IPS DF 6.9 (cell line): Measurements from ENCODE around the gene TNFRSF13B.

ENCODE experiments used
- DNase-seq: peaks from one replicate; pipeline ENCODE4 v3.0.0-alpha.2; 2013; ENCODE audit warnings: low read depth, low spot score
- H3K27ac ChIP-seq: one replicate; pipeline ENCODE4 v1.5.1; 2013; ENCODE audit warnings: low read length, control low read depth
- H3K27me3 ChIP-seq: 2 replicates; pipeline ENCODE4 v1.6.1; 2013; ENCODE audit warnings: mild to moderate bottlenecking, low read length; ENCODE audit not compliant: control insufficient read depth, insufficient read depth
- H3K36me3 ChIP-seq: 2 replicates; pipeline ENCODE4 v1.6.1; 2013; ENCODE audit warnings: low read length; ENCODE audit not compliant: control insufficient read depth, insufficient read depth
- H3K4me1 ChIP-seq: 2 replicates; pipeline ENCODE4 v1.6.1; 2013; ENCODE audit warnings: low read length; ENCODE audit not compliant: control insufficient read depth, insufficient read depth
- H3K4me3 ChIP-seq: 2 replicates; pipeline ENCODE4 v1.5.1; 2013; ENCODE audit warnings: mild to moderate bottlenecking, low read length
- H3K9me3 ChIP-seq: 2 replicates; pipeline ENCODE4 v1.6.1; 2013; ENCODE audit warnings: low read length, inconsistent platforms; ENCODE audit not compliant: control insufficient read depth, insufficient read depth
- WGBS: extraction: QIAGEN DNeasy Blood & Tissue Kit; methylation state at CpG from one replicate; pipeline ENCODE4 v1.1.7; 2013; ENCODE audit warnings: mixed read lengths, missing lambda C conversion rate; ENCODE audit not compliant: insufficient read length, insufficient coverage; 5-methylcytosine and 5-hydroxymethylcytosine counted together

The TNFRSF13B gene

DNA sequence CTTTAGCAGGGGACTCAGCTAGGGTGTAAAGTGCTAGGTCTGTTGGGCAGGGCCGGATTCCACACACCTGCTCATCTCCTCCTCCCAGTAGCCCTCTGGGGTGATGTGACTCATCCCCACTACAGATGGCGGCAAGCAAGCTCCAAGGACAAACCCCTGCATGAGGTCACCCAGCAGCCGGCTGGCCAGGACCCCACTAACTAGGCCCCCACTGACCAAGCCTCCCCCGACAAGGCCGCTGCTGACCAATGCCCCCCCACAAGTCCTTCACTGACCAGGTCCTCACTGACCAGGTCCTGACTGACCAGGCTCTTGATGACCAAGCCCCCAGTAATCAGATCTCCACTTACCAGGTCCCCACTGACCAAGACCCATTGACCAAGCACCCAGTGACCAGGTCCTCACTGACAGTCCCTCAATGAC is 36.7 kb downstream of the TNFRSF13B start:
- no CpG with 5 or more reads among the region's 5 CpGs for WGBS
- H3K27me3 ChIP-seq = no peaks in the 10 kb centered on the region

DNA sequence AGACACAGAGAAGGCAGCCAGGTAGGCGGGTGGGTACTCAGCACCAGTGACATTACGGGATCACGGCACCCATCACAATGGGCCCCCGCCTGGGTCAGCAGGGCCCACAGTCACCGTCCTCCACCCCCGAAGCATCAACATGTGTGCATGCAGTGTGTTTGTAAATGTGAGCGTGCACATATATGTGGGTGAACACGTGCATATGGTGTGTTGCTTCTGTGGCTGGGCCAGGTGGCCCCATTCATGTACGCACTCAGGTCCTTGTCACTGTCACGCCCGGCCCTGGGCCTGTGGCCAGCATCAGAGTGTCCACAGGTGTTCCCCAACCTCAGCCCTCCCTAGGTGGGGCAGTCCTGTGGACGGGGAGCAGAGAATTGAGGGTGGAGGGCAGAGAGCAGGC is 37.1 kb downstream of the TNFRSF13B start:
- Histone ChIP-seq H3K9me3 (no peaks in the 10 kb centered on the region), H3K27ac (no peak overlapping the region), H3K27me3 (no peaks in the 10 kb centered on the region), H3K36me3 (no peaks in the 10 kb centered on the region), H3K4me3 (no peak overlapping the region), H3K4me1 (no peaks in the 10 kb centered on the region; the same call in 1 of the 2 replicates)
- DNase-seq = no peak
- no CpG with 5 or more reads among the region's 12 CpGs for WGBS

More for the DNA sequence above, 36.7 kb downstream of the TNFRSF13B start:
- no peak for DNase-seq
- Histone ChIP-seq H3K4me3 (no peak overlapping the region), H3K36me3 (no peaks in the 10 kb centered on the region), H3K4me1 (no peaks in the 10 kb centered on the region; the same call in 1 of the 2 replicates), H3K27ac (no peak overlapping the region), H3K9me3 (no peaks in the 10 kb centered on the region)

DNA sequence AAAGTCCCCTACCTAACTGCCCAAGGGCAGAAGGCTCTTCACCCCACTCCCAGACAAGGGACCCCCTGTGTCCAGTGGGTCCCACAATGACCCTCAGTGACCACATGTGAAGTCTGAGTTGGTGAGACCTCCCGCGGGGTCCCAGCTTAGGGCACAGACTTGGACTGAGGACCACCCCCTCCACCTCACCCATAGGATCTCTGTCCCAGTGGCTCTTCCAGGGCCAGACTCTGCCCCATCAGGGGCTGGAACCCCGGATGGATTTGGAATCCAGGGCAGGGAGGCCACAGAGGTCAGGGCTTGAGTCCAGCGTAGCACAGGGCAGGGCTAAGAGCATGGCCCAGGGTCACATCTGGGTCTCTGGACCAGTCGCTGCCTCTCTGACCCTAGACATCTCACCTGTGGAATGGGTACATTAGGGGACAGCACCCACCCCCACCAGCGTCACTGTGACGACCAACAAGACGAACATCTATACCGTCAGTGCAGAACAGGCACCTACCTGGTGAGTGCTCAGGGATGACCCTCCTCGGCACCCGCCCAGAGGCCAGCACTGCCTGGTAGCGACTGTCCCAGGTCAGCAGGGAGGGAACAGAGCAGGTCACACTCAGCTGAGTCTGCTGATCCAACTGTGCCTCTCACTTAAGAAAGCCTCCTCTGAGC is 37.7 kb downstream of the TNFRSF13B start:
- WGBS = no CpG with 5 or more reads among the region's 12 CpGs
- no peak overlapping the region for H3K4me3 ChIP-seq
- DNase-seq = no peak

DNA sequence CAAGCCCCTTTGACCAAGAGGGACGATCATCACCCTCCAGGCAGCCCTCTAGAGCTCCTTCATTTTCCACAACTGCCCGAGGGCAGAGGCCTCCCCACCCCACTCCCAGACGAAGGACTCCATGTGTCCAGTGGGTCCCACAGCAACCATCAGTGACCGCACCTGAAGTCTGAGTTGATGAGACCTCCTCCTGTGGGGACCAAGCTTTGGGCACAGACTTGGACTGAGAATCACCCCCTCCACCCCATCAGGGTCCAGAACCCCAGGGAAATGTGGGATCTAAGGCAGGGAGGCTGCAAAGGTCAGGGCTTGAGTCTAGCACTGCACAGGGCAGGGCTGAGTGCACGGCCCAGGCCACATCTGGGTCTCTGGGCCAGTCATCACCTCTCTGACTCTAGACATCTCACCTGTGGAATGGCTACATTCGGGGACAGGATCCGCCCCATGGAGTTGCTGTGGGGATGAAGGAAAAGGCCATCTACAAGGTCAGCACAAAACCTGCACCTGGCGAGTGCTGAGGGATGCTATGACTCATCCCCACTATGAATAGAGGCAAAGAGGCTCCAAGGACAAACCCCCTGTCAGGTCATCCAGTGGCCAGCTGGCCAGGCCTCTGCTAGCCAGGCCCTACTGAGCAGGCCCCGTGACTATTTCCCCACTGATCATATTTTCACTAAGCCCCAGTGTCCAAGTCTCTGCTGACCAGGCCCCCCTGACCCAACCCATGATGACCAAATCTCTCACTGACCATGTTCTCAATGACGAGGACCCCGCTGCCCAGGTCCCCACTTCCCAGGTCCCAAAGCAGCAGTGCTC is 38.4 kb downstream of the TNFRSF13B start:
- Histone ChIP-seq H3K4me1 (no peaks in the 10 kb centered on the region; the same call in 1 of the 2 replicates), H3K9me3 (no peaks in the 10 kb centered on the region), H3K27ac (no peak overlapping the region), H3K36me3 (no peaks in the 10 kb centered on the region), H3K27me3 (no peaks in the 10 kb centered on the region), H3K4me3 (no peak overlapping the region)
- DNase-seq = no peak
- no CpG with 5 or more reads among the region's 11 CpGs for WGBS

More for the DNA sequence above, 37.7 kb downstream of the TNFRSF13B start:
- Histone ChIP-seq H3K27ac (no peak overlapping the region), H3K4me1 (no peaks in the 10 kb centered on the region; the same call in 1 of the 2 replicates), H3K27me3 (no peaks in the 10 kb centered on the region), H3K36me3 (no peaks in the 10 kb centered on the region), H3K9me3 (no peaks in the 10 kb centered on the region)

DNA sequence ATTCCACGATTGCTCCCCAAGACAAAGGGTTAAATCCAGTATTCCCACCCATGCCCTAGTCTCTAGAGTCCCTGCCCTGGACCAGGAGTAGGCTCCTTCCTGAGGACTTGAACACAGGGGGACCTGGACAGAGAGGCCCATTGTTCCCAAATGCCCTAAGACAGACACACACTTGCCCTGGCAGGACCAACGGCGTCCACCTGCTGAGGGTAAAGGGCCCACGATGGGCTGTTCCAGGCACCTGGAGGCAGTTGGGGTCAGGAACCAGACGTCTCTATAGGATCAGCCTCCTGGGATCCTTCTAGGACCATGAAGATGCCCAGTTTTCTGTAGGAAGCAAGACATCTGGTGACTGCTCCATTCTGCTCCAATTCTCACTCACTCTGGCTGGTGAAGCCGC is 39.3 kb downstream of the TNFRSF13B start:
- Histone ChIP-seq H3K4me1 (no peaks in the 10 kb centered on the region; the same call in 1 of the 2 replicates), H3K27me3 (no peaks in the 10 kb centered on the region), H3K27ac (no peak overlapping the region), H3K4me3 (no peak overlapping the region), H3K9me3 (no peaks in the 10 kb centered on the region), H3K36me3 (no peaks in the 10 kb centered on the region)
- whole genome bisulfite sequencing = no CpG with 5 or more reads among the region's 6 CpGs
- no peak for DNase-seq

DNA sequence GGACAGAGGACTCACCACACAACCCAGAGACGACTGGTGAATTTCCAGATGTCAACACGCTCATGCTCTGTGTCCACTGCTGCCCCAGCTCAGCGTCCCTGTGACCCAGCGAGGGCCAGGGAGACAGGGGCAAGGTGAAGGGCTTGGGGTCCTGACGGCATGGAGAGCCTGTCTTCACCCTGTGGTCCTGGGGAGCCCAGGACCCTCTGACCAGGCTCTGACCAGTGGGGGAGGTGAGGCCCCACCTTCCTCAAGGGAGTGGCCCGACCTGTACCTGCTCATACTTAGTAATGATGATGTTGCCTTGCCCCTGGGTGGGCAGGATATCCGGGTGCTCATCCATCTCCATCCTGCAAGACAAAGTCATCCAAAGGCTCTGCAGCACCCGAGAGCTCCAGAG is 39.8 kb downstream of the TNFRSF13B start:
- DNase-seq = no peak
- Histone ChIP-seq H3K4me1 (no peaks in the 10 kb centered on the region; the same call in 1 of the 2 replicates), H3K36me3 (no peaks in the 10 kb centered on the region), H3K4me3 (no peak overlapping the region), H3K27me3 (no peaks in the 10 kb centered on the region), H3K27ac (no peak overlapping the region), H3K9me3 (no peaks in the 10 kb centered on the region)
- no CpG with 5 or more reads among the region's 8 CpGs for WGBS

DNA sequence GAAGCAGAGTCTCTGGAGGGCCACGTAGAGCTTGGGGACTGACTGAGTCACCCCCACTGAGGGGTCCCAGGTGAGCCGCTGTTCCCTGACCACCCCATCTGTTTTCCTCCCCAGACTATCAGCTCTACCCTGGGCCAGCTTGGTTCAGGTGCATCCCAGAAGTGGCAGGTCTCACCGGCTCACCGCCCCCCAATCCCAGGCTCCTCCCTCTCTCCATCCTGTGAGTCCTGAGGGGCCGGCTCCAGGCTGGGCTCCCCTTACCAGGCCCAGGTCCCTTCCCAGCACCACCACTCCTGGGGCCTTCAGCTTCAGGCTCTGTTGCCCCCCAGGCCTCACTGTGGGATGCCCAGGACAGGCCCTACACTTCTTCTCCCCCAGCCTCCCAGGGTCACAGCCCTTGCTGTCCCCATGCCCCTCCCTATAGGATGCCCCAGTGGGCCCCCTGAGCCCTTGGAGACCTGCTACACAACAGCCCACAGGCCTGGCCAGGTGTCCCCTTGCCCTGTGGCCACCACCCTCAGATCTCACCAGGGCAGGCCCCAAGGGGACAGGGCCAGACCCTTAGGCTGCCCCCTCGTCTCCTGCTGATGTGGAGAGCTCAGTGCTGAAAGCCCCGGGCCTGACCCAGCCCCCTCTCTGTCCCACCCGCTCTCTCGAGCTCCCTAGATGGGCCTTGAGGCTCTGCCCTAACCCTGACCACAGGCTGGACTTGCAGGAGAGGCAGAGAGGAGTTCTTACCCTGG is 40.4 kb downstream of the TNFRSF13B start:
- Histone ChIP-seq H3K27me3 (no peaks in the 10 kb centered on the region), H3K27ac (no peak overlapping the region), H3K4me3 (no peak overlapping the region), H3K36me3 (no peaks in the 10 kb centered on the region), H3K4me1 (no peaks in the 10 kb centered on the region; the same call in 1 of the 2 replicates), H3K9me3 (no peaks in the 10 kb centered on the region)
- DNase-seq = no peak
- WGBS = no CpG with 5 or more reads among the region's 9 CpGs

DNA sequence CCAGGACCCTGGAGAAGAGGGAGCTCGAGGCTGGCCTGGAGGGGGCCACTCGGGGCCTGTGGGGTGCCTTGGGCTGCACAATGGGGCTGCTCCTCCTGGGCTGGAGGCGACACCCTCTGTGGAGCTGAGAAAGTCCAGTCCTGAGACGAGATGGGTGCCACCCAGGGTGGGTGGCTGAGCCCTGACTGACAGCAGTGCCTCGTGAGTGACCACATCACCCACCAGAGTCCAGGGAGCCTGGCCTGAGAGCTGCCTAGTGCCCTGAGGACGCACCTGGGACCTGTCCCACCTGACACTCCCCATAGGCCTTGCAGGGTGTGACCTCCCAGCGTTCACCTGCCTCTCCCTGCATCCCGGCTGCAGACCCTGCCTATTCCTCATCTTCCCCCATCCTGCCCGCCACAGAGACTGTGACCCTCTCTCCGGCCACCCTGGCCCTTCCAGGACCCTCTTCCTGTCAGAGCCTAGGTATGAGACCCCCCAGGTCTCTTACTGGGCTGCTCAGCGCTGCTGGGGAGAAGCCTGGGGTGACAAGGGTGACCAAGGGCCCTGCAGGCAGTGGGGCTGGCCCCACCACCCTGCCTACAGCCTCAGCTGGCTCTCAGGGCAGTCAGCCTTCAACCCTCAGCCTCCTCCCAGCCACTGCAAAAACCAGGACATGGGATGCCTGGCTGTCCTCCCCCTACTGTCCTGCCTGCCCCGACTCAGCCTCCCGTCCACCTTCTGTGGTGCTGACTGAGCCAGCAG is 41.2 kb downstream of the TNFRSF13B start:
- Histone ChIP-seq H3K4me1 (no peaks in the 10 kb centered on the region; the same call in 1 of the 2 replicates), H3K9me3 (no peaks in the 10 kb centered on the region), H3K4me3 (no peak overlapping the region), H3K36me3 (no peaks in the 10 kb centered on the region), H3K27ac (no peak overlapping the region), H3K27me3 (no peaks in the 10 kb centered on the region)
- WGBS = no CpG with 5 or more reads among the region's 13 CpGs
- no peak for DNase-seq

DNA sequence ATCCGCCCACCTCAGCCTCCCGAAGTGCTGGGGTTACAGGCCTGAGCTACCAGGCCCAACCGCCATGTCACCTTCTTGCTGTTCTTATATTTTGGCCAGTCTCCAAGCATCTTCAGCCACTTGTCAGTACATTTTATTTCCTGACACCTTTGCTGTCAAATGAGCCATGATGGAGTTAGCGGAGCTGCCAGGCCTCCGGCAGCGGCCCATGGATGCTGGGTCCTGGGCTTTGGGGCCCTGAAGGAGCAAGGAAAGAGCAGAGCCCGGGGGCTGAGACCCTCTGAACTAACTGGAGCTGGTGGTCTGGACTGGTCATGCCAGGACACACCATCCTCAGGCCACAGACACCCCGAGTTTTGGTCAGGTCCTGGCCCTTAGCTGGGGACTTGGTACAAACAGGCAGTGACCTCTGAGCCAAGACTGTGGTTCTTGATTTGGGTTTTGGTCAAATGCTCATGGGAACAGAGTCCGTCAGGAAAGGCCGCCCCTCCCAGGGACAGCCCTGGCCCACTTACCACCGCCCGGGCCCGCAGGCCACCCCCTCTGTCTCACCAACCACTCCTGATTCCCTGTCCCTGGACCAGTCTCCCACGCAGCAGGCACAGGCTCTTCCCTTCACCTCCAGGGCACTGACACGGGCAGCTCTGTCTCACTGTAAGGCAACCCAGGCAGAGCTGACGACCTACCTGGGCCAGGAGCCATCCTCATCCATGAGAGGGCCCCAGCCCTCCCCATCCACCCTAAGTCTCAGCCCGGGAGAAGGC is 42.0 kb downstream of the TNFRSF13B start:
- no peak overlapping the region for H3K4me3 ChIP-seq
- H3K27me3 ChIP-seq = no peaks in the 10 kb centered on the region
- H3K36me3 ChIP-seq = no peaks in the 10 kb centered on the region
- no peaks in the 10 kb centered on the region; the same call in 1 of the 2 replicates for H3K4me1 ChIP-seq
- no peak for DNase-seq
- H3K27ac ChIP-seq = no peak overlapping the region
- no peaks in the 10 kb centered on the region for H3K9me3 ChIP-seq
- WGBS = no CpG with 5 or more reads among the region's 17 CpGs
